ENCODE results near the gene EIF2B2.

DNA sequence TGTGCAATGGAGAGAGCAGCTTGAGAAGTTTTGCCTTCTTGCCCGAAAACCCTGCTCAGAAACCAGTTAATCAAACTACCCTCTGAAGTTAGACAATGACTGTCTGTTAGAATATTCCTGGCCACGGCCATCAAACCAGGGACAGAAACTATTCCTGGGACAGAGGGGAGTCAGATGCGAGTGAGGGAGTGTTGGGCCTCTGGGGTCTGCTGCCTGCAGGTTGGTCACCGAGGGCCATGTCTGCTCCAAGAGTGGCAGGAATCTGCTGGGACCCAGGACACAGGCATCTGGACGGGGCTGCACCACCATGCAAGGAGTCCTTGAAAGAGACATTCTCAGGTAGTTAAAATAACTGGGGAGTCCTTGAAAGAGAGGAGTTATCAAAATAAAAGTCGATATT, 16.9 kb upstream of the EIF2B2 start:
- TF ChIP-seq, protein P1, sequence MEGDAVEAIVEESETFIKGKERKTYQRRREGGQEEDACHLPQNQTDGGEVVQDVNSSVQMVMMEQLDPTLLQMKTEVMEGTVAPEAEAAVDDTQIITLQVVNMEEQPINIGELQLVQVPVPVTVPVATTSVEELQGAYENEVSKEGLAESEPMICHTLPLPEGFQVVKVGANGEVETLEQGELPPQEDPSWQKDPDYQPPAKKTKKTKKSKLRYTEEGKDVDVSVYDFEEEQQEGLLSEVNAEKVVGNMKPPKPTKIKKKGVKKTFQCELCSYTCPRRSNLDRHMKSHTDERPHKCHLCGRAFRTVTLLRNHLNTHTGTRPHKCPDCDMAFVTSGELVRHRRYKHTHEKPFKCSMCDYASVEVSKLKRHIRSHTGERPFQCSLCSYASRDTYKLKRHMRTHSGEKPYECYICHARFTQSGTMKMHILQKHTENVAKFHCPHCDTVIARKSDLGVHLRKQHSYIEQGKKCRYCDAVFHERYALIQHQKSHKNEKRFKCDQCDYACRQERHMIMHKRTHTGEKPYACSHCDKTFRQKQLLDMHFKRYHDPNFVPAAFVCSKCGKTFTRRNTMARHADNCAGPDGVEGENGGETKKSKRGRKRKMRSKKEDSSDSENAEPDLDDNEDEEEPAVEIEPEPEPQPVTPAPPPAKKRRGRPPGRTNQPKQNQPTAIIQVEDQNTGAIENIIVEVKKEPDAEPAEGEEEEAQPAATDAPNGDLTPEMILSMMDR (IDR thresholded peaks at IDR 0.05): no peak
- no peak for TF ChIP-seq POLR2A (IDR thresholded peaks at IDR 0.05; ENCODE audit: low read depth)
- TF ChIP-seq EP300 (IDR thresholded peaks at IDR 0.05): no peak
